HG03457 (cell line): Measurements from ENCODE around the gene ACVRL1.
A peak's percentile ranks its signal among the peaks of the same experiment; 100 is the strongest.

Experiments used
- ATAC-seq: cut with Tn5 transposase; IDR thresholded peaks from one replicate; pipeline ENCODE4 v1.9.1; 2021; ENCODE audit warnings: moderate number of reproducible peaks; ENCODE audit not compliant: unreplicated experiment

Gene ACVRL1

GRCh38 chr12:51959921-51960320, 52.6 kb downstream of the ACVRL1 start:
- no peak for ATAC-seq

- no peak for ATAC-seq
Observed at GRCh38 chr12:51960488-51960887, 53.2 kb downstream of the ACVRL1 start.

GRCh38 chr12:51960890-51961289, 53.6 kb downstream of the ACVRL1 start:
- no peak for ATAC-seq

- ATAC-seq: no peak
Observed at GRCh38 chr12:51961834-51962233, 54.5 kb downstream of the ACVRL1 start.

GRCh38 chr12:51962737-51963136, 55.4 kb downstream of the ACVRL1 start:
- no peak for ATAC-seq

GRCh38 chr12:51963477-51963876, 56.2 kb downstream of the ACVRL1 start:
- no peak for ATAC-seq

DNA sequence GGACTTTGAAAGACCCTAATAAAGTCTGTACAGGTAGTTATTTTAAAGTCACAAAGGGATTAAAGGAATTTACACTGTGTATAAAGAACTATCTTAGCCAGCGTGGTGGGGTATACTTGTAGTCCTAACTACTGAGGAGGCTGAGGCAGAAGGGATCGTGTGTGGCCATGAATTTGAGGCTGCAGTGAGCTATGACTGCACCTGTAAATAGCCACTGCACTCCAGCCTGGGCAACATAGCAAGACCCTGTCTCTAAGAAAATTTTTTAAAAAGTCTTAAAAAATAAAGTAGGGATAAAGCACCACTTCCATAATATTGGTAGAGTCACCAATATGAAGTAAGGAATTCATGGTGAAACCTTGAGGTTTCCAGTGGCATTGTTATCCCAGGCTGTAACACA, 62.3 kb downstream of the ACVRL1 start:
- no peak for ATAC-seq

DNA sequence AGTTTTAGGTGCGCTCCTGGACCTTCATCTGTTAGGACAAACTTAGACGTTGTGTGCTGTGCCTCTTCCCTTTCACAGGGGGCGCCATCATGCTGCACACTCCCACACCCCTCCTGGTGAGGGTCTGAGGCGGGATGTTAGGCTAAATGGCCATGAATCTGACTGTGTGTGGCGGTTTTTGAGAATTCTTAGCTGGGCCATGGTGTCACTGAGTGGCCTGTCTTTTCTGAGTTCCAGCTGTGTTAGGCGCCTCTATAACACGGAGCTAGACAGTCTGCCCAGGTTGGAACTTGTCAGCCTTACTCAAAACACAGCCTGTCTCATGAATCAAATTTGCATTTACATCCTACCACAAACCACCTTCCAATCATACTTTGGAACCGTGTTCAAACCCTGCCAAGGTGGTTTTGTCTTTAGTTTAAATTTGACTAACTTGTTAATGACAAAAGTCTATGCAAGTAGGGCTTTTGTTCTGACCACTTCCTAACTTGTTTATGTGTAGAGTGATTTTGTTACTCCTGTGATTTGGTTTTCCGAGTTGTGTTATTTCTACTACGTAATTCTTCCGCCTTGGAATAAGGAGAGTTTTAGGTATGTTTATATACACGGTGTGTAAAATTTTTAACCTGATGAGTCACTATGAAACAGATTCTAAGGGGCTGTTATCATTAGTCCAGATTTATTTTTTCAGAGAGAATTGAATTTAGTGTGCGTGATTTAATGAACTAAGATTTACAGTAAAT, 63.8 kb downstream of the ACVRL1 start:
- peak; percentile 76 for ATAC-seq

DNA sequence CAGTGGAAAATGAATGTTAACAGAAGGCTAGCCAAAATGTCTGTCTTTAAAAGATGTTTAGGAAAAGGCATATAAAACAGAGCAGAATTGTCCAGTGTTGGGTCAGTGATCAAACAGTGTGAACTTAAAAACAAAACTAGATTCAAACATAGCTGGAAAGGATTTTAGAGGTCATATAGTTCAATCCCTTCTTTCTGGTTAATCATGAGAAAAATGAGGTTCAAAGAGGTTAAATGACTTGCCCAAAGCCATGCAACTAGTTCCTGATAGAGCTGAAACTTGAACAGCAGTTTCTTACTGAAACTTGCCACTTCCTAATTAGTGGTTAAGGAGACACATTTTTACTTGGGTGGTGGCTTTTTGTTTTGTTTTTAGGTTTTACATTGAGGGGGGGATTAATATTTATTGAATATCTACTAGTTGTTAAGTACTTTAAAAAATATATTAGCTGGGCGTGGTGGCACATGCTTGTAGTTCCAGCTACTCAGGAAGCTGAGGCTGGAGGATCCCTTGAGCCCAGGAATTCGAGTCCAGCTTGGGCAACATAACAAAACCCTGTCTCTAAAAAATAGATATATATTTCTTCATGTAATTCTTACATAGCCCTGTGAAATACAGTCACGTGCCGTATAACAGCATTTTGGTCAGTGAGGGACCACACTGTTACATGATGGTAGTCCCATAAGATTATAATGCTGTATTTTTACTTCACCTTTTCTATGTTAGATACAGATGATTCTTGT, 64.5 kb downstream of the ACVRL1 start:
- peak; percentile 34 for ATAC-seq

DNA sequence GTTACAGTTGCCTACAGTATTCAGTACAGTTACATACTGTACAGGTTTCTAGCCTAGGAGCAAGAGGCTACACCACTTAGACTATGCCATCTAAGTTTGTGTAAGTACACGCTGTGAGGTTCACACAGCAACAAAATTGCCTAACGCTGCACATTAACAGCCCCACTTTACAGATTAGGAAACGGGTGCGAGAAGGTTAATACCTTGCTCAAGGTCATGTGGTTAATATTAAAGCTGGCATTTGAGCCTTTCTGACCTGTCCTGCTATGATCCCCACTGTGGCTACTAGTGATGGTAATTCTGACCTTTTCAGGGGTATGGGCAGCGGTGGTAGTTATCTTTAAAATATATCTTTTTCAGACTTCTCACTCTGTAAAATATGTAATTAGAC, 65.1 kb downstream of the ACVRL1 start:
- no peak for ATAC-seq

DNA sequence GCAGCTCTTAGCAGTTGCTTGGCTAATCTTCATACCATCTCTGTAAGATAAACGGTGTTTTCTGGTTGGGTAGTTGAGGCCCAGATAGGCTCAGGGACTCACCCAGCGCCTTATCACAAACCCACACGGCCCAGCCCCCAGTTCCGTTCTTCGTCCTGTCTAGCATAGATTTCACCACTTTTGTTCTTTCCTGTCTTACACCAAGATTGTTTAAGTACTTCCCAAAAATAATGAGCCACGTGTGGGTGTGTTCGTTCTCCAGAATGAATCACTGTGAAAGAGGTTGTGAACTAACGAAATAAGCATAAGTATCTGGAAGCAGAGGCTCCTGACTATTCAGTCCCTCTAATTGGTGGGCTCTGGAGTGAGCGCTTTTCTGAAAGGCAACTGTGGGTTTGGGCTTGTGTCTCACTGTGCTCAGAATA, 65.6 kb downstream of the ACVRL1 start:
- ATAC-seq: no peak
